Measurements from ENCODE around the gene TRIM62.
A peak's percentile ranks its signal among the peaks of the same experiment; 100 is the strongest.

Gene TRIM62

DNA sequence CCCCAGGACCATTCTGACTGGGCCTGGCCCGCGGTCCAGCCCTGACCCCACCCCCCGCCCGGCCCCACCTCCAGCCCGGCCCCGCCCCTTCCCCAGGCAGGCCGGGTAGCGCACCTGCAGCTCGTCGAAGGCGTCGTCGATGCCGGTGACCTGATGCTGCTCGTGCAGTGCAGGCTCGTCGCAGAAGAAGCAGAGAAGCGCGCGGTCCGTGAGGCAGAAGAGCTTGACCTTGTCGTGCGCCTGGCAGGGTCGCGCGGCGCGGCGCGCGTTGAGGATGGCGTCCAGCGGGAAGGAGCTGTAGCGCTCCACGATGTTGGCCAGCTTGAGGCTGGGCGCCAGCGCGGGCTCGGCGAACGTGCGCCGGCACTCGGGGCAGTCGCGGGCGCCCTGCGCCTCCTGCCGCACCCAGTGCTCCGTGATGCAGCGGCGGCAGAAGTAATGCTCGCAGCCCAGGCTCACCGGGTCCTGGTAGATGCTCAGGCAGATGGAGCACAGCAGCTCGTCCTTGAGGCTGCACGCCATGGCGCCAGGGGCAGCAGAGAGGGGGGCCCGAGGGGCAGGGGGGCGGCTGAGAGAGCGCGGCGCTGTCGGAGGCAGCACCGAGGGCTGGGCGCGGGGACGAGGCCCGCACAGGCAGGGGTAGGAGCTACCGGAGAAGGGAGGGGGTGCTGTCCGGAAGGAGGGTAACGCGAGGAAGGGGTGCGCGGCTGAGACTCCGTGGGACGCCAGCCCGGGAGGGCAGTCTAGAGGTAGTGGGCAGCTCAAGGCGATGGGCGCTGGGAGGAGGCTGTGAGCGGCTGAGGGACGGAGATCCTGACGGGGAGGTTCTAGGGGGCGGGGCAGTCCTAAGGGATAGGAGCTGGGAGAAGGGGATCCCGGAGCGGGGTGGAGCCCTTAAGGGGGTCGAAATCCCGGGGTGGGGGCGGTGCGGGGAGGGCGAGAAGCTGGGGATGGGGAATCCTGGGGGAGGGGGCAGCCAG lies 642 bp downstream of the TRIM62 start:
- DNase-seq (ENCODE audit: low read depth), result peak; percentile 32

DNA sequence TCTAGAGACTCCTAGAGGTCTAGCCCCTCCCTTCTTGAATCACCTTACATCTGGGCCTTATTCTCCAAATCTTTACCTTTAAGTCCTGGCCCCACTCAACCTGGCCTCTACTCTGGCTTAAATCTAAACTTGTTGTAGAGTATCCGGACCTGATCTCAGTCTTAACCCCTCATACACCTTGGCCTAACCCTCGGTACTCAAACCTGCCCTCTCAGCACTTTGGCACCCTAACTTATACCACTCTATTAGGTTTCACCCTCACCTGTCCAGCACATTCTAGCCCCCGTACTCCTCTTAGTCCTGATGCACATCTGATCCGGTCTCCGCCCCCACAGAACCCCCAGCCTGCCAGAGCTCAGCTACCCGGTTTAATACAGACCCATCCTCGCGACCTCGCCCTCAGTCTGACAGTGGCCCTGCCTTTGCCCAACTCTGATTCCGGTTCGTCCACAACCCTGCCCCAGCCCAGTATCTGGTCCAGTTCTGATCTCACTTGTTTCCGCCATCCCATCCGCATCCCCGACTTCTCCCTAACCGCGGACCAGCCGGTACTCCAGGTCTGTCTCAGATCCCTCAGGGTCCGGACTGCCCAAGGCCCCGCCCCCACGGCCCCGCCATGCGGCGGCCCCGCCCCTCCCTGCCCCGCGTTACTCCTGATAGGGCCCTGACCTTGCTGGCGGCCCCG lies 1.5 kb downstream of the TRIM62 start:
- DNase-seq (ENCODE audit: low read depth), result peak; percentile 77

GRCh38 chr1:33178836-33179439 lies 2.9 kb downstream of the TRIM62 start:
- DNase-seq (ENCODE audit: low read depth), result no peak

DNA sequence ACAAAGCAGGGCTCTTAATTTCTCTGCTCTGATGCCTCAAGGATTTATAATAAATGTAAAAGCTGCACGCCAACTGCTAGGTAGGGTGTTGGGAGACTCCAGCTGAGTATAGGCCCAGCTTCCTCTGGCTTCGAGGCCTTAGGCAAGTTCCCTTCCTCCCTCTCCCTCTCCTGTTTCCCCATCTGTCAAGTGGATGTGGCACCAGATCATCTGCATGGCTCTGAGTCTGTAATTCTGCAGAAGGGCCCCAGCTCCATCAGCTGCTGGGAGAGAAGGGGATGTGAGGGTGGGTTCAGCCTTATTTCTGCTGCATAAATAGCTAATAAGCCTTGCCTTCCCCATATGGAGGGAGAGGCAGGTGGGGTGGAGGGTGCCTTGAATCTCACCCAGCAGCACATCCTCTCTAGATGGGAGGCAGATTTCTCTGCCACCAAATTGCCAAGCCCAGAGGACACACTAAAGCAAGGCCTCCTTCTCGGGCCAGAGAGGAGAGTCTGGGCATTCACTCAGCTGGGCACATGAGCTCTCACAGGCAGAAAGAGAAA lies 3.8 kb downstream of the TRIM62 start:
- no peak for DNase-seq (ENCODE audit: low read depth)

- DNase-seq (ENCODE audit: low read depth), result no peak
These were observed 5.0 kb downstream of the TRIM62 start for GRCh38 chr1:33176887-33177286.

- DNase-seq (ENCODE audit: low read depth), result peak; percentile 82
These were observed 5.4 kb downstream of the TRIM62 start for GRCh38 chr1:33176362-33176850.

DNA sequence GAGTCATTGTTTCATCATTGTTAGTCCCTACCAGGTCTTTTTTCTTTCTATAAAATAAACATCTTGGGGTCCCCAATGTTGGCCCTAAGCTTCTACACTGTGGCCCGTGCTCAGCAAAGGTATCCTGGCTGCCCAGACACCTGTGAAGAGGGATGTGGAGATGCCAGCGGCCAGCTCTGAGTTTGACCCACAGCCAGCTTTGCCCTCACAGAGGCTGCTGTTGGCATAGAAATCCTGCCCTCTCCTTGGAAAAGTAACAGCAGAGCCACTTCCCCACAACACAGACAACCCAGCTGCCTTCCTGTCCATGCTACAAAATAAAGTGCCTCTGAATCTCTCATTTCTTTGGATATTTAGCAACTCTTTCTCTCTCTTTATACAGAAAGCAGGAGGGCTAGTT lies 6.0 kb downstream of the TRIM62 start:
- no peak for DNase-seq (ENCODE audit: low read depth)

GRCh38 chr1:33173091-33173490 lies 8.8 kb downstream of the TRIM62 start:
- no peak for DNase-seq (ENCODE audit: low read depth)

- DNase-seq (ENCODE audit: low read depth), result no peak
These were observed 9.6 kb downstream of the TRIM62 start for GRCh38 chr1:33171977-33172813.

DNA sequence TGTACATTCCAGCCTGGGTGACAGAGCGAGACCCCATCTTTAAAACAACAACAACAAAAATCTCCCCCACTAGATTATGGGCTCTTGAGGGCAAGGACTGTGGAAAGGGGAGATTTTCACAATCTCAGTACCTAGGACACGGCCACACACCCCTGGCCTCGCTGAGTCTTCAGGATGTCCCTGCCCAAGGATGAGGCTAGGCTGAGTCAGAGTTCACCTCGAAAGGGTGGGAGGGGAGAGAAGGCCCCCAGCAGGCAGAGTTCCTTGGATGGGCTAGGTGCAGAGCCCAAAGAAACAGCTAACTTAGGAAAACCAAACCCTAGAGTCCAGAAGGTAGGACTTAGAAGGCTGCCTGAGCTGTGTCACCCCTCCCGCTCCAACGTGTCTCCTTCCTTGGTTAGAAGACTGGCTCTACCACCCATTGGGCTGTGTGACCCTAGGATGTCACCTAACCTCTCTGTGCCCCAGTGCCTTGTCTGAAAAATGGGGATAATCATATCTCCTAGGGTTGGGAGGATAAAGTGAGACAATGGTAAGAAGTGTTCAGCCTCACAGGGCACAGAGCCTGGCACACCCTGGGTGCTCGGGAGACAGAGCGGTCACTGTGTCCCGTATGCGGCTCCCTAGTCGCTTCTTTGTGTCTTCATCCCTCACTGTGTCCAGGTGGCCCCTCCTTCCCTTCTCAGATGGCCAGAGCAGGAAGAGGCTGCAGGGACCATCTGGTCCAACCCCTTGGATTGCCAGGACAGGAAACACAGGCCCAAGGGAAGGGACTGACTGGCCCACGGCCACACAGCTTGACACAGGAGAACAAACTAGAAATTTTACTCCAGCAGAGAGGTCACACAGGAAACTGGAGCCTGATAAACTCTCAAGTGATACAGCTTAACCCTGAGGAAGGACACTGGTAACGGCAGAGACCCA lies 11.2 kb downstream of the TRIM62 start:
- DNase-seq (ENCODE audit: low read depth), result no peak

DNA sequence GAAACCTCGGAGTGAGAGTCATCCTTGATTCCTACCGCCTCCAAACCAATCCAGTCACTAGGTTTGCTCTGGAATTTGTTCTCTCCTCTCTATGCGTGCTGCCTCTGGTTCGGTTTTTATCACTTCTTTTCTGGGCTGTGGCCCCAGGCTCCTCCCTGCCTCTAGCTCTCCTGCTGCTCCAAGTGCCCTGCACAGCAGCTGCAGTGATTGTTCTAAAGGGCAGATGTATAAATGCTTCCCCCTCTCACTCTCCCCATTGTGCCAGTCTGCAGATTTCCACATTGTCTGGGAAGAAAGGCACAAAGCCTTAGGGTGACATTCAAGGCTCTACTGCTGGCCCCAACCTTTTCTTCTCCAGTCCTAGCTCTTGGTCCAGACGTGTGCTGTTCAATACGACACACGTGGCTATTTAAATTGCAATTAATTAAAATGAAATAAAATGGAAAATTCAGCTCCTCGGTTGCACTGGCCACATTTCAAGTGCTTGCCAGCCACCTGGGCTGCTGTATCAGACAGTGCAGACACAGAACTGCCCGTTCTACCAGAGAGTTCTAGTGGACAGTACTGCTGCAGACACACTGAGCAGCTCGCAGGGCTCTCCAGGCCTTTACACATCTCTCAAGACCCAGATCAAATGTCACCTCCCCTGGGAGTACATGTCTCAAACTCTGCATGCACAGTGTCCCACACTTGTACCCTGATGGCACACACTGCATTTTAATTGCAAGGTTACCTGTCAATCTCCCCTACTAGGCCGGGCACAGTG lies 12.4 kb downstream of the TRIM62 start:
- no peak for DNase-seq (ENCODE audit: low read depth)

DNA sequence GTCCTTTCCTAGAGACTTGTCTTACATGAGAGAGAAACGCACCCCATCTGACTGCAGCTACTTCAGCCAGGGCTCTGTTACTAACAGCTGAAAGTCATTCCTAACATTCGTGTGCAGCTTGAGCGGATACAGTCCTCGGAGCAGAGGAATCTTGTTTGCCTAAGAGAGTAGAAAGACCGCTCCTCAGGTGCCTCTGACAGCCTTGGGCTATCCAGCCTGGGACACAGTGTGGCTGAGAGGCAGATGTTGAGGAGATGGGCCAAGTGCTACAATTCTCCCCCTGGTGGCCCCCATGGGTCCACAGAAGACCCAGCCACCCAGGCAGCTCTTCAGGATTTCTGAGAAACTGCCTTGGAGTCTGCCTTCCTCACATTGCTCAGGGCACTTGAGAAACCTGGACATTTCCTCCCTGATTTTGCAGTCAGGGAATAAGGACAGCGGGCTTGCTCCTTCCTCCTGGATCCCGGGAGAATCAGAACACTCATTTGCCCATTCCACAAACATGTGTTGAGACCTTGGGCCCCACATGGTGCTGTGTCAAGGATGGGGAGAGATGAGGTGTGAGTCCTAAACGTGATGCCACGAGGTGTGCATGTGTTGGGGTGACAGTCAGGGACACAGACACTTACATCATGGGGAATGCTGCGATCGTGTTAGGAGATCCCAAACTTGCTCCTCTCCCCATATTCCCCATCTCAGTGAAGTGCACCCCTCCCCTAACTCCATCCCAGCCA lies 13.1 kb downstream of the TRIM62 start:
- no peak for DNase-seq (ENCODE audit: low read depth)

GRCh38 chr1:33167650-33168447 lies 14.0 kb downstream of the TRIM62 start:
- peak; percentile 46 for DNase-seq (ENCODE audit: low read depth)

DNA sequence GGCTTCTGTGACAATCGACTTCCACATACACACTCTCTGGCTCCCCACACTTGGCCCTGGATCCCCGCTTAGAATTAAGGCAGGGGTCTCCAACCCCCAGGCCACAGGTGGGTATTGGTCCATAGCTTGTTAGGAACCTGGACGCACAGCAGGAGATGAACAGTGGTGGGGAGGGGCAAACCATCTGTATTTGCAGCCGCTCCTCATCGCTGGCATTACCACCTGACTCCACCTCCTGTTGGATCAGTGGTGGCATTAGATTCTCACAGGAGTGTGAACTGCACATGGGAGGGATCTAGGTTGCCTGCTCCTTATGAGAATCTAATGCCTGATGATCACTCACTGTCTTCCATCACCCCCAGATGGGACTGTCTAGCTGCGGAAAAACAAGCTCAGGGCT lies 16.0 kb downstream of the TRIM62 start:
- no peak for DNase-seq (ENCODE audit: low read depth)

DNA sequence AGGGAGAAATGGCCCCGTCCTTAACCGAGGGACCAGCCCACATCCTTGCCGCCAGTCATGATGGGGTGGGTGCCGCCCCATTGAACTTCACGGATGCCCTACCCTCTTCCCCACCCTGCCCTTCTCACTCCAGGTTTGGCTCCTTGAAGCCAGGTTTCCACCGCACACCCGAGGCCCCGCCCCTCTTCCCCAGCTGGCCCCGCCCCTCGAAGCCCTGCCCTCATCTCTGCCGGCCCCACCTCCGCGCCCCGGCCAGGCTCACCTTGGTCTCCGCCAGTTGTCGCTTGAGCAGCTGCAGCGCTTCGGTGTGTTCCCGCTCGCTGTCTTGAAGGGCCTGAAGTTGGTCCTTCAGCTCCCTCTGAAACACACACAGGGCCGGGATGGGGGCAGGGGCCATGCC lies 16.6 kb downstream of the TRIM62 start:
- DNase-seq (ENCODE audit: low read depth), result no peak

DNA sequence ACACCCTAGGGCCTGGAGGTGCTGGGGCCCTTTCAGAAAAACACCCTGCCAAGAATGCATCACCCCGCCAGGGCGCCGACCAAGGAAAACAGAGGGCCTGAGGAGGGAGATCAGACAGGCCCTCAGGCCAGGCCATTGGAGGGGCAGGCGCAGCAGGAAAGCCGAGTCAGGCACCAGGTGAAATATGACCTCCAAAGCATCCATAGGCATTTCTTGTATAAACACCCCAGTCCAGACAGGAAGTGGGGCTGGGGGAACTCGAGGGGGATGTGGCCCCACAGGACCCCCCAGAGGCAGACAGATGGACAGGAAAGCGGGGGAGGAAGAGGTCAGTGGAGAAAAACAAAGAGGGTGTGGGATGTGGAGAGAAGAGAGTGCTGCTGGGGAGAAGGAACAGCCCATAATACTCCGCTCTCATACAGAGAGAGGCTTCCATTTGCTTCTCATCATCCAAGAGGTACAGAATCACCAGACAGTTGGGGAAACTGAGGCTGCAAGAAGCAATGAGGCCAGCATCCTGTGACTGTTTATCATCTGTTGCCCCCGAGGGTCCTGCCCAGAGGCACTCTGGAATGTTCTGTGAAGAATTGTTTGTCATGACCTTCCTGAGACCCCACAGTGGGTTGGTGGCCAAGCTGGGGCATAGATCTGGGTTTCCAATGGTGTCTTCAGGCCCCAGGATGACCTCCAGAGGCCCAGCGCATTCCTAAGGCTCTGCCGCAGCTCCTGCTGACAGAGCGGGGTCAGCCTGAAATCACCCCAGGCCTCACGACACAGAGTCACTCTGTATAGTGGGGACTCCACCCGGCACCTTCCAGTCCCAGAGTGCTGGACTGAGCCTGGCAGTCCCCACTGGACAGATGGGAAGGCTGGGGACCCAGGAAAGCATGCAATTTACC lies 18.0 kb downstream of the TRIM62 start:
- peak; percentile 66 for DNase-seq (ENCODE audit: low read depth)

DNA sequence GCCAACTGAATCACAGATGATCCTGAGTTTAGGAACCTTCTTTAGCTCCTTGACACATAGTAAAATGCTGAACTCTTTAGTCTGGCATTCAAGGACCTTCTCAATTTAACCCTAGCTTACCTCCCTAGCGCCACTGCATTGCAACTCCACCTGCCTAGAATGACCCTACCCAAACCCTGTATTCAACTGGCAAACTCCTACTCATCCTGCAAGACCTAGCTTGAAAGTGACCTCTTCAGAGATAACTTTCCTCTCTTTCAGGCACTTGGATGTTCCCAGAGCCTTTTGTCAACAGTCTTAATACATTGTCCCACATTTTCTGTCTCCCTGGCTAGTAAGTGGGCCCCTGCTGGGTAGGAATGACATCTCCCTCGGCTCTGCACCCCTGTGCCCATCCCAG lies 19.7 kb downstream of the TRIM62 start:
- DNase-seq (ENCODE audit: low read depth), result no peak
